AG04449 (cell line): ENCODE data around the gene LRRC2.
"Not testable (repeated sequence)": the region's sequence is repeated elsewhere in the genome, so short reads cannot be mapped to it uniquely, and the experiment has no call there.

Source experiments
- CTCF ChIA-PET: fragments of 350-600 bp; formaldehyde crosslinking; extraction: SDS; loops from one replicate; lab custom pipeline; 2021; ENCODE audit warnings: antibody characterized with exemption; lab: Yijun Ruan, JAX
- POLR2A ChIA-PET: fragments of 400-600, 350-600 bp; formaldehyde crosslinking; extraction: SDS; loops from one replicate; lab custom pipeline; 2020; ENCODE audit warnings: antibody characterized with exemption, inconsistent platforms; lab: Yijun Ruan, JAX
- DNase-seq: peaks from one replicate; pipeline ENCODE4 v3.0.0-alpha.2; 2010; ENCODE audit warnings: low read depth, low spot score
- H3K4me3 ChIP-seq: 2 replicates; pipeline ENCODE4 v1.5.1; 2011; ENCODE audit warnings: low read depth, mild to moderate bottlenecking, control low read depth, low read length
- CTCF ChIP-seq: IDR thresholded peaks from one replicate; pipeline ENCODE4 v1.5.1; 2011; ENCODE audit warnings: mild to moderate bottlenecking, moderate library complexity, low read length, control low read depth, inconsistent platforms; ENCODE audit not compliant: insufficient read depth; ENCODE audit errors: missing control alignments

Gene LRRC2

GRCh38 chr3:46595819-46596314 lies 29.8 kb upstream of the LRRC2 start:
- no peak for TF ChIP-seq CTCF
- CTCF ChIA-PET: no interaction called here
- no peak for DNase-seq
- H3K4me3 ChIP-seq: no peak overlapping the region
- POLR2A ChIA-PET: no interaction called here

- no peak for TF ChIP-seq CTCF
- no peak overlapping the region for H3K4me3 ChIP-seq
- POLR2A ChIA-PET: no interaction called here
- CTCF ChIA-PET: no interaction called here
- DNase-seq: no peak
Measured at GRCh38 chr3:46594723-46595122, 28.6 kb upstream of the LRRC2 start.

- CTCF ChIA-PET: interaction anchor here (1.4 to 1.6 kb wide), 2 partner anchors 36 to 105 kb away, joined by 3 to 6 read pairs; no protein-coding TSS in a partner anchor
- no peak overlapping the region for H3K4me3 ChIP-seq
- DNase-seq: no peak
- no peak for TF ChIP-seq CTCF
- POLR2A ChIA-PET: no interaction called here
Measured at GRCh38 chr3:46593979-46594378, 27.9 kb upstream of the LRRC2 start.

GRCh38 chr3:46593274-46593862 lies 27.3 kb upstream of the LRRC2 start:
- DNase-seq: no peak
- no peak for TF ChIP-seq CTCF
- H3K4me3 ChIP-seq: no peak overlapping the region
- ChIA-PET CTCF (interaction anchor here (1.4 to 1.6 kb wide), 2 partner anchors 37 to 104 kb away, joined by 3 to 6 read pairs; no protein-coding TSS in a partner anchor), POLR2A (no interaction called here)

- CTCF ChIA-PET: interaction anchor here (1.2 to 3.0 kb wide), 4 partner anchors 43 to 98 kb away, joined by 3 to 13 read pairs (median 4); no protein-coding TSS in a partner anchor
- POLR2A ChIA-PET, H3K4me3 ChIP-seq, DNase-seq: not testable (repeated sequence)
Measured at GRCh38 chr3:46587268-46587667, 21.2 kb upstream of the LRRC2 start.

GRCh38 chr3:46586738-46587246 lies 20.7 kb upstream of the LRRC2 start:
- no peak for TF ChIP-seq CTCF
- no peak for DNase-seq
- no peak overlapping the region for H3K4me3 ChIP-seq
- ChIA-PET POLR2A (no interaction called here), CTCF (interaction anchor here (1.3 to 3.0 kb wide), 2 partner anchors 43 to 98 kb away, joined by 5 to 13 read pairs; no protein-coding TSS in a partner anchor)
